Thoracic aorta (tissue), 2 donors: ENCODE data around the gene PCNA. TPM values are rescaled to one million over a fixed set of nuclear protein-coding genes. Genes with fewer than 3 reads are reported as not detected.
A peak's percentile ranks its signal among the peaks of the same experiment; 100 is the strongest.

Source experiments
- ATAC-seq: fragments of 150-250 bp; one replicate; pipeline ENCODE4 v1.8.0; 2017; ENCODE audit warnings: low read depth; ENCODE audit not compliant: insufficient number of reproducible peaks, low FRiP score
- DNase-seq: peaks from one replicate; pipeline ENCODE4 v3.0.0-alpha.2; 2020; ENCODE audit warnings: low spot score
- H3K27ac ChIP-seq, 2 donors: fragments of 200-600 bp; sonication (generic); 1 replicate in 1 of 2; 2 replicates in 1 of 2; pipeline ENCODE4 v1.5.1; 2016; ENCODE audit warnings: mild to moderate bottlenecking in 2 of 2, moderate library complexity in 2 of 2
- H3K27me3 ChIP-seq: fragments of 200-600 bp; sonication (generic); replicated peaks from 2 replicates; pipeline ENCODE4 v1.6.0; 2016; ENCODE audit warnings: mild to moderate bottlenecking; ENCODE audit not compliant: insufficient read depth
- H3K36me3 ChIP-seq: fragments of 200-600 bp; sonication (generic); one replicate; pipeline ENCODE4 v1.5.1; 2016
- H3K4me1 ChIP-seq, 2 donors: fragments of 200-600 bp; sonication (generic); 1 replicate in 1 of 2; 2 replicates in 1 of 2; pipeline versions ENCODE4 v1.5.1 to v1.6.0; 2016; ENCODE audit warnings: low read depth in 2 of 2, mild to moderate bottlenecking in 1 of 2; ENCODE audit not compliant: control insufficient read depth in 1 of 2
- H3K4me3 ChIP-seq: fragments of 200-600 bp; sonication (generic); 2 replicates; pipeline ENCODE4 v1.5.1; 2016; ENCODE audit warnings: mild to moderate bottlenecking
- H3K9me3 ChIP-seq: fragments of 200-600 bp; sonication (generic); 2 replicates; pipeline ENCODE4 v1.5.1; 2016
- CTCF ChIP-seq: fragments of 200-600 bp; sonication (generic); IDR thresholded peaks from one replicate; pipeline ENCODE4 v1.5.1; 2019; ENCODE audit warnings: antibody characterized with exemption
- total RNA-seq, 2 donors: library from RNA; depleted of rRNA; stranded (reverse); fragments of >200 nt; gene quantifications; one replicate each; pipeline versions ENCODE4 v1.1.0 to v1.2.3, GENCODE V29; 2016

The PCNA gene
- total RNA-seq, 2 donors from 2014 or later: 20.5 to 39.7 TPM

GRCh38 chr20:5140195-5140594 is 20.4 kb upstream of the PCNA start:
- no peak for TF ChIP-seq CTCF
- DNase-seq (no peak), ATAC-seq (no peak)
- H3K4me1 ChIP-seq: peaks cover 48 to 80% of the 10 kb centered on the region in 2 donors
- no peaks in the 10 kb centered on the region for H3K27me3 ChIP-seq
- no peaks in the 10 kb centered on the region for H3K9me3 ChIP-seq
- H3K4me3 ChIP-seq: no peak overlapping the region
- no peak overlapping the region for H3K27ac ChIP-seq
- H3K36me3 ChIP-seq: no peaks in the 10 kb centered on the region

- H3K4me3 ChIP-seq: peak overlapping the region; percentile 41
- H3K27ac ChIP-seq: peak overlapping the region; percentile 72 to 73
- no peak for DNase-seq
- no peak for TF ChIP-seq CTCF
- ATAC-seq: no peak
- no peaks in the 10 kb centered on the region for H3K36me3 ChIP-seq
- no peaks in the 10 kb centered on the region for H3K27me3 ChIP-seq
- H3K4me1 ChIP-seq: peaks cover 53 to 81% of the 10 kb centered on the region in 2 donors
- no peaks in the 10 kb centered on the region for H3K9me3 ChIP-seq
Measured at GRCh38 chr20:5136096-5136495, 16.3 kb upstream of the PCNA start.

- ATAC-seq: no peak
- no peak for TF ChIP-seq CTCF
Measured at GRCh38 chr20:5135363-5136012, 15.7 kb upstream of the PCNA start.

GRCh38 chr20:5133998-5134397 is 14.2 kb upstream of the PCNA start:
- TF ChIP-seq CTCF: no peak
- no peak overlapping the region for H3K4me3 ChIP-seq
- peaks cover 54 to 80% of the 10 kb centered on the region in 2 donors for H3K4me1 ChIP-seq
- H3K9me3 ChIP-seq: no peaks in the 10 kb centered on the region
- DNase-seq (no peak), ATAC-seq (no peak)
- H3K27ac ChIP-seq: peak overlapping the region in 1 of 2 donors; percentile 95
- H3K27me3 ChIP-seq: no peaks in the 10 kb centered on the region
- H3K36me3 ChIP-seq: no peaks in the 10 kb centered on the region

More at GRCh38 chr20:5135363-5136012, 15.7 kb upstream of the PCNA start:
- no peaks in the 10 kb centered on the region for H3K9me3 ChIP-seq
- peaks cover 48 to 80% of the 10 kb centered on the region in 2 donors for H3K4me1 ChIP-seq
- DNase-seq: no peak
- H3K27me3 ChIP-seq: no peaks in the 10 kb centered on the region
- H3K27ac ChIP-seq: peak overlapping the region; percentile 72 to 73
- H3K4me3 ChIP-seq: peak overlapping the region; percentile 41
- H3K36me3 ChIP-seq: no peaks in the 10 kb centered on the region

- no peaks in the 10 kb centered on the region for H3K9me3 ChIP-seq
- ATAC-seq (no peak), DNase-seq (no peak)
- H3K27ac ChIP-seq: peak overlapping the region; percentile 95 to 96
- H3K4me1 ChIP-seq: peaks cover 55 to 80% of the 10 kb centered on the region in 2 donors
- peak overlapping the region; percentile 64 for H3K4me3 ChIP-seq
- H3K27me3 ChIP-seq: no peaks in the 10 kb centered on the region
- H3K36me3 ChIP-seq: no peaks in the 10 kb centered on the region
- TF ChIP-seq CTCF: no peak
Measured at GRCh38 chr20:5131502-5131901, 11.7 kb upstream of the PCNA start.
